Osteoblast (primary cell): ENCODE results near the gene PAIP2B. TPM values are rescaled to one million over a fixed set of nuclear protein-coding genes. Genes with fewer than 3 reads are reported as not detected.

Experiments
- DNase-seq: peaks from one replicate; pipeline ENCODE4 v3.0.0; 2011; ENCODE audit warnings: low spot score, mixed read lengths; ENCODE audit not compliant: insufficient read length; ENCODE audit errors: missing footprints
- H2AFZ ChIP-seq: 2 replicates; pipeline ENCODE4 v1.6.0; 2011; ENCODE audit warnings: mild to moderate bottlenecking, low read length
- H3K27ac ChIP-seq: 2 replicates; pipeline ENCODE4 v1.5.1; 2011; ENCODE audit warnings: mild to moderate bottlenecking, low read depth, low read length, moderate library complexity
- H3K27me3 ChIP-seq: 2 replicates; pipeline ENCODE4 v1.6.0; 2012; ENCODE audit warnings: mild to moderate bottlenecking, control low read depth, inconsistent platforms, low read length, moderate library complexity; ENCODE audit not compliant: insufficient read depth
- H3K36me3 ChIP-seq: 2 replicates; pipeline ENCODE4 v1.5.1; 2011; ENCODE audit warnings: mild to moderate bottlenecking, low read length, control low read depth, moderate library complexity; ENCODE audit not compliant: insufficient read depth
- H3K4me1 ChIP-seq: 2 replicates; pipeline ENCODE4 v1.5.1; 2011; ENCODE audit warnings: mild to moderate bottlenecking, low read length, control low read depth, moderate library complexity; ENCODE audit not compliant: insufficient read depth
- H3K4me2 ChIP-seq: 2 replicates; pipeline ENCODE4 v1.6.0; 2011; ENCODE audit warnings: mild to moderate bottlenecking, low read length; ENCODE audit not compliant: insufficient read depth
- H3K4me3 ChIP-seq: fragments of 200-600 bp; sonication (generic); 3 replicates; pipeline ENCODE4 v1.5.1; 2012; ENCODE audit warnings: mild to moderate bottlenecking, low read length, inconsistent platforms; ENCODE audit not compliant: insufficient read depth
- H3K79me2 ChIP-seq: 2 replicates; pipeline ENCODE4 v1.6.0; 2012; ENCODE audit warnings: mild to moderate bottlenecking, low read length, control low read depth, inconsistent platforms; ENCODE audit not compliant: insufficient read depth
- H3K9me3 ChIP-seq: 2 replicates; pipeline ENCODE4 v1.5.1; 2011; ENCODE audit warnings: low read depth, low read length, control low read depth
- H4K20me1 ChIP-seq: 2 replicates; pipeline ENCODE4 v1.6.0; 2012; ENCODE audit warnings: mild to moderate bottlenecking, low read length, control low read depth; ENCODE audit not compliant: insufficient read depth
- total RNA-seq: library from RNA; depleted of rRNA; stranded (reverse); fragments of >200 nt; gene quantifications from 2 replicates; pipeline ENCODE4 v1.2.3, GENCODE V29; 2012
- TF ChIP-seq, protein P1 (sequence below): IDR thresholded peaks from 2 replicates; pipeline ENCODE4 v1.5.1; 2011; ENCODE audit warnings: mild to moderate bottlenecking, low read depth, low read length, moderate library complexity; ENCODE audit errors: extremely low read depth

PAIP2B gene, protein sequence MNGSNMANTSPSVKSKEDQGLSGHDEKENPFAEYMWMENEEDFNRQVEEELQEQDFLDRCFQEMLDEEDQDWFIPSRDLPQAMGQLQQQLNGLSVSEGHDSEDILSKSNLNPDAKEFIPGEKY
- 0.36 and 0.59 TPM in 2 replicates for total RNA-seq

DNA sequence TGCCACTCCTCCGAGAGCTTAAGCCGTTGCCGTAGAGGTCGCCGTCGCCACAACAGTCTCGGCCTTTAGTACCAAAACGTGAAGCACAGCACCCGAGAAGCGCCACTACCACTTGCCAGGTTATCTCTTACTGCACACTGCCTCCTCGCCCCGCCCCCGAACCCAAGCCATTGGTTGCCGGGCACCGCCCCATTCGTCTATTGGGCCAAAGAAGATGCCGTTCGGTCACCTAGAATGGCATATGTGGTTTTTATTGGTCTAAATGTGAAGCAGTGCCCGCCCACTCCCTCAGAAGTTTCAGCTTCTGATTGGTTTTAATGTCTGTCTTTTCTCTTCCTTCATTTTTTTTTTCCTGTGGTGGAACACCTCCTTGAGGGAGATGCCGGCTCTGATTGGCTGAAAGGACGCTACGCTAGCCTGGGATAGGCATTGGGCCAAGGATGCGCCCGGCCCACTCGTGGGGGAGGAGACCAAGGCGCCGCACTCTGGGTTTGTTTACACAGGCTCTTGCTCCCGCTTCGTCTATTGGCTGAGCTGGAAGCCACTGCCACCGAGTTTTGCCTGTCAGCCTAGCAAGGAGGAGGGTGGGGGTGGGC lies at the start of gene PAIP2B:
PAIP2B (minus strand) TSS at position 139 of the 596 bp plus-strand sequence. CDS start 24,514 bp downstream, outside the sequence.
- Histone ChIP-seq H3K27me3 (peaks cover 17% of the 10 kb centered on the region), H3K4me3 (peak within 1 kb of the TSS; percentile 73), H3K4me1 (peaks cover 10% of the 10 kb centered on the region), H3K27ac (no peak within 1 kb of the TSS), H3K9me3 (no peaks in the 10 kb centered on the region), H4K20me1 (no peaks in the 10 kb centered on the region), H3K79me2 (no peaks in the 10 kb centered on the region), H3K4me2 (peak within 1 kb of the TSS; percentile 84), H2AFZ (peak within 1 kb of the TSS; percentile 96), H3K36me3 (no peaks in the 10 kb centered on the region)
- TF ChIP-seq, protein P1, sequence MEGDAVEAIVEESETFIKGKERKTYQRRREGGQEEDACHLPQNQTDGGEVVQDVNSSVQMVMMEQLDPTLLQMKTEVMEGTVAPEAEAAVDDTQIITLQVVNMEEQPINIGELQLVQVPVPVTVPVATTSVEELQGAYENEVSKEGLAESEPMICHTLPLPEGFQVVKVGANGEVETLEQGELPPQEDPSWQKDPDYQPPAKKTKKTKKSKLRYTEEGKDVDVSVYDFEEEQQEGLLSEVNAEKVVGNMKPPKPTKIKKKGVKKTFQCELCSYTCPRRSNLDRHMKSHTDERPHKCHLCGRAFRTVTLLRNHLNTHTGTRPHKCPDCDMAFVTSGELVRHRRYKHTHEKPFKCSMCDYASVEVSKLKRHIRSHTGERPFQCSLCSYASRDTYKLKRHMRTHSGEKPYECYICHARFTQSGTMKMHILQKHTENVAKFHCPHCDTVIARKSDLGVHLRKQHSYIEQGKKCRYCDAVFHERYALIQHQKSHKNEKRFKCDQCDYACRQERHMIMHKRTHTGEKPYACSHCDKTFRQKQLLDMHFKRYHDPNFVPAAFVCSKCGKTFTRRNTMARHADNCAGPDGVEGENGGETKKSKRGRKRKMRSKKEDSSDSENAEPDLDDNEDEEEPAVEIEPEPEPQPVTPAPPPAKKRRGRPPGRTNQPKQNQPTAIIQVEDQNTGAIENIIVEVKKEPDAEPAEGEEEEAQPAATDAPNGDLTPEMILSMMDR, result no peak
- DNase-seq, result peak; percentile 96

DNA sequence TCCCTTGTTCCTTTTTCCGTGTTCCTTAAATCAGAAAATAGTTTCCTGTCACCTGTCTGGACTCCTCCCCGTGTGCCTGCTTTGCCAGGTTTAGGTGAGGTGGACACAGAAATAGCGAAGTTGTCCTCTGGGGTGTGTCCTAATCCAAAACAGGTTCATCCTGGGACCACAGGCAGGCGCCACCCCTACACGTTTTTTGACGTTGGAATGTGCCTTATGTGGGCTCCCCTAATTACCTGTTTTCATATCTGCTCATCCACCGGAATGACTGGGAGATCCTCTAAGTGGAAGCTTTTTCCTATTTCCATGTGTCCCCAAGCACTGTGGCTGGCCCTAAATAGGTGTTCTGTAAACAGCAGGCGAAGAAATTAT lies 49.0 kb upstream of the PAIP2B start:
- Histone ChIP-seq H2AFZ (peak overlapping the region; percentile 74), H3K27ac (no peak overlapping the region), H3K4me2 (peak overlapping the region; percentile 90), H3K79me2 (no peaks in the 10 kb centered on the region), H3K27me3 (peaks cover 6% of the 10 kb centered on the region), H3K4me1 (peaks cover 16% of the 10 kb centered on the region), H3K9me3 (no peaks in the 10 kb centered on the region), H4K20me1 (no peaks in the 10 kb centered on the region), H3K36me3 (no peaks in the 10 kb centered on the region), H3K4me3 (peak overlapping the region; percentile 74)
- TF ChIP-seq, protein P1, result no peak
- DNase-seq, result no peak

DNA sequence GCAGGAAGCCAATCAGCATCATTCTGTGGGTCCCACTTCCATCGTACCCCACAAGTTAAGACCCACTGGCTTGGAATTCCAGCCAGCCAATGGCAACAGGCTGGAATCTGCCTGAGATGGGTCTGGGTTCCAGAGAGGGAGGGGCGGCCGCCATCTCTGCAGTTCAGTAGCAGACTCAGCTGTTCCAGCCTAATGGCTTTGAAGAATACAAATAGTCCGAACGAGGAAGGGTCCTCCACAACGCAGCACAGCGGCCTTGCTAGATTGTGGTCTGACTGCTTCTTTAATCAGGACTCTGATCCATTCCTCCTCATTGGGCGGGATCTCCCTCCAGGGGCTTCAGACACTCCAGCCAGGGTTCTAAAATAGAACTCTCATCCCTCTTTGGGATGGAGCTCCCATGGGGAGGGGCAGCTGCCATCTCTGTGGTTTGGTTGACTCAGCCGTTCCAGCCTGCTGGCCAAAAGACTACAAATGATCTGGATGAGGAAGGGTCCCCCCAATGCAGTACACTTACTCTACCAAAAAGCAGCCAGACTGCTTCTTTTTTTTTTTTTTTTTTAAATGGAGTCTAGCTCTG lies 42.7 kb upstream of the PAIP2B start:
- no peaks in the 10 kb centered on the region for H3K9me3 ChIP-seq
- TF ChIP-seq, protein P1, result no peak
- DNase-seq, result no peak

DNA sequence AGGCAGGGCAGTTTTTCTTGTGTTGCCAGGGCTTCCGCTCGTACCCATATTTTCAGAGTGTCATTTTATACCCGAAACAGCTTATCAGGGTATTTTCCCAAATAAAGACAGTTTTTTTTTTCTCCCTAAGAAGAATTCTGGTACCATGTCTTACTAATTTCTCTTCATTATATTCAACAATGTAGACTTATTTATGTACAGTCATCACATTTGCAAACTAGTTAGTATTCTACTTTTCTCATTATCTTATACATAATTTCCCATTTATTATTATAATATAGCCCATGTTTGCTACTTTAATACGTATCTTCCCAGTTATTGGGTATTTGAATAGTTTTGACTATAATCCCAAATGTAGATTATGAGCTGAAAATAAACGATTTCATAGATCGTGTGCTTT lies 36.5 kb upstream of the PAIP2B start:
- Histone ChIP-seq H3K4me3 (no peak overlapping the region), H3K36me3 (no peaks in the 10 kb centered on the region), H3K9me3 (no peaks in the 10 kb centered on the region), H3K27ac (no peak overlapping the region), H3K27me3 (peaks cover 10% of the 10 kb centered on the region), H4K20me1 (no peaks in the 10 kb centered on the region), H3K79me2 (no peaks in the 10 kb centered on the region), H3K4me1 (no peaks in the 10 kb centered on the region), H3K4me2 (no peak overlapping the region), H2AFZ (no peak overlapping the region)
- DNase-seq, result no peak
- TF ChIP-seq, protein P1, result no peak

More for the DNA sequence above, 42.7 kb upstream of the PAIP2B start:
- H3K79me2 ChIP-seq, result no peaks in the 10 kb centered on the region
- peaks cover 2% of the 10 kb centered on the region for H3K27me3 ChIP-seq
- no peaks in the 10 kb centered on the region for H3K4me1 ChIP-seq
- H3K36me3 ChIP-seq, result no peaks in the 10 kb centered on the region
- H3K4me2 ChIP-seq, result no peak overlapping the region
- H3K4me3 ChIP-seq, result no peak overlapping the region
- no peak overlapping the region for H2AFZ ChIP-seq
- H3K27ac ChIP-seq, result no peak overlapping the region
- no peaks in the 10 kb centered on the region for H4K20me1 ChIP-seq
